GM12878 (cell line): Measurements from ENCODE around the gene RIMS1. TPM values are rescaled to one million over a fixed set of nuclear protein-coding genes. Genes with fewer than 3 reads are reported as not detected.

Experiments used
- ATAC-seq: fragments of 200-7000 bp; cut with Tn5 transposase; 3 replicates; pipeline ENCODE4 v1.9.1; 2020; ENCODE audit warnings: mild to moderate bottlenecking, moderate library complexity
- BruUV-seq: library from RNA; stranded (reverse); fragments of 400-500 nt; replicated peaks from 2 replicates; lab custom pipeline; 2021; lab: Mats Ljungman, UMichigan
- CTCF ChIA-PET: fragments of 300-600 bp; sonication (Branson Sonifier 250); formaldehyde crosslinking; extraction: SDS; loops from one replicate; lab custom pipeline; 2021; ENCODE audit warnings: inconsistent platforms; lab: Yijun Ruan, JAX
- POLR2A ChIA-PET: fragments of 350-600 bp; formaldehyde crosslinking; extraction: SDS; loops from one replicate; lab custom pipeline; 2021; ENCODE audit warnings: inconsistent platforms; lab: Charles Lee
- RAD21 ChIA-PET: fragments of 300-600 bp; sonication (Branson Sonifier 250); formaldehyde crosslinking; loops from one replicate; lab custom pipeline; 2023; ENCODE audit warnings: antibody characterized with exemption; ENCODE audit not compliant: unreplicated experiment; lab: Charles Lee
- SMC1A ChIA-PET: fragments of 300-600 bp; sonication (Branson Sonifier 250); formaldehyde crosslinking; loops from one replicate; lab custom pipeline; 2023; ENCODE audit not compliant: unreplicated experiment, uncharacterized antibody; lab: Charles Lee
- DNase-seq: peaks from one replicate; pipeline ENCODE4 v3.0.0-alpha.2; 2011; ENCODE audit warnings: low read depth, low spot score
- FAIRE-seq: peaks from 3 replicates; lab custom pipeline; 2011; peaks lifted over from hg19 to GRCh38; lab: Jason Lieb, UNC
- H2AFZ ChIP-seq: 2 replicates; pipeline ENCODE4 v1.6.0; 2011; ENCODE audit warnings: low read depth, low read length, control low read depth; ENCODE audit not compliant: control insufficient read depth
- H3K27ac ChIP-seq: 2 replicates; pipeline ENCODE4 v1.5.1; 2011; ENCODE audit warnings: control low read depth; ENCODE audit not compliant: control insufficient read depth, insufficient read depth
- H3K27me3 ChIP-seq, 2 experiments: replicated peaks in 1 of 2; 2 replicates each; pipeline versions ENCODE4 v1.6.0 to v1.6.1; 2011; ENCODE audit warnings: low read length in 1 of 2; ENCODE audit not compliant: control insufficient read depth in 2 of 2, insufficient read depth in 2 of 2
- H3K36me3 ChIP-seq, 2 experiments: 2 replicates each; pipeline ENCODE4 v1.5.1; 2011; ENCODE audit warnings: low read length in 1 of 2; ENCODE audit not compliant: control insufficient read depth in 2 of 2, insufficient read depth in 2 of 2
- H3K4me1 ChIP-seq: 2 replicates; pipeline ENCODE4 v1.6.1; 2011; ENCODE audit warnings: mild to moderate bottlenecking, low read length, moderate library complexity, mixed read lengths; ENCODE audit not compliant: control insufficient read depth, insufficient read depth
- H3K4me2 ChIP-seq: 2 replicates; pipeline ENCODE4 v1.6.0; 2011; ENCODE audit warnings: control low read depth; ENCODE audit not compliant: control insufficient read depth, insufficient read depth
- H3K4me3 ChIP-seq: fragments of 200-600 bp; sonication (generic); 2 replicates; pipeline ENCODE4 v1.5.1; 2016
- H3K79me2 ChIP-seq: 2 replicates; pipeline ENCODE4 v1.6.0; 2011; ENCODE audit warnings: low read length; ENCODE audit not compliant: control insufficient read depth, insufficient read depth
- H3K9ac ChIP-seq: 2 replicates; pipeline ENCODE4 v1.8.0; 2011; ENCODE audit warnings: low read length, control low read depth, mixed read lengths; ENCODE audit not compliant: control insufficient read depth, insufficient read depth
- H3K9me3 ChIP-seq: replicated peaks from 3 replicates; pipeline ENCODE4 v1.5.1; 2011; ENCODE audit warnings: mild to moderate bottlenecking, low read length; ENCODE audit not compliant: control insufficient read depth, insufficient read depth
- H4K20me1 ChIP-seq: 2 replicates; pipeline ENCODE4 v1.6.0; 2011; ENCODE audit not compliant: control insufficient read depth, insufficient read depth
- BHLHE40 ChIP-seq, 2 experiments: fragments of 450-650 bp in 1 of 2; IDR thresholded peaks; 2 replicates each; pipeline ENCODE4 v1.6.1; 2011 to 2017; ENCODE audit warnings: low read depth in 2 of 2, borderline replicate concordance in 1 of 2, improper control_type of control experiment in 1 of 2, low read length in 1 of 2, mild to moderate bottlenecking in 1 of 2
- E4F1 ChIP-seq: fragments of 450-650 bp; IDR thresholded peaks from 2 replicates; pipeline ENCODE4 v1.6.1; 2018; ENCODE audit warnings: borderline replicate concordance, mild to moderate bottlenecking; ENCODE audit not compliant: partially characterized antibody
- EED ChIP-seq: sonication (generic); IDR thresholded peaks from 2 replicates; pipeline ENCODE4 v1.6.1; 2016; ENCODE audit warnings: antibody characterized with exemption, low read depth
- HCFC1 ChIP-seq: fragments of 150-350 bp; IDR thresholded peaks from 2 replicates; pipeline ENCODE4 v1.6.1; 2014; ENCODE audit warnings: low read length
- HDAC2 ChIP-seq: fragments of 200-600 bp; sonication (generic); IDR thresholded peaks from 2 replicates; pipeline ENCODE4 v1.6.1; 2017
- MAX ChIP-seq: IDR thresholded peaks from 2 replicates; pipeline ENCODE4 v1.6.1; 2012; ENCODE audit warnings: low read depth, low read length, improper control_type of control experiment
- NR2C2 ChIP-seq: IDR thresholded peaks from 2 replicates; pipeline ENCODE4 v1.6.1; 2011; ENCODE audit warnings: borderline replicate concordance, low read depth; ENCODE audit not compliant: control insufficient read depth, insufficient read length
- POLR2A ChIP-seq: IDR thresholded peaks from 2 replicates; pipeline ENCODE4 v1.6.1; 2011; ENCODE audit warnings: low read depth, mild to moderate bottlenecking, low read length
- RFX5 ChIP-seq: IDR thresholded peaks from 2 replicates; pipeline ENCODE4 v1.6.1; 2011; ENCODE audit warnings: low read depth, low read length, improper control_type of control experiment
- SP1 ChIP-seq: IDR thresholded peaks from one replicate; pipeline ENCODE4 v1.6.1; 2011; ENCODE audit warnings: low read depth, low read length
- SUZ12 ChIP-seq: fragments of 200-600 bp; sonication (generic); IDR thresholded peaks from one replicate; pipeline ENCODE4 v1.6.1; 2018; ENCODE audit warnings: antibody characterized with exemption, mild to moderate bottlenecking; ENCODE audit not compliant: unreplicated experiment
- ZBTB33 ChIP-seq: fragments of 450-650 bp; IDR thresholded peaks from 2 replicates; pipeline ENCODE4 v1.6.1; 2017; ENCODE audit warnings: mild to moderate bottlenecking
- WGBS: methylation state at CpG from one replicate; pipeline ENCODE4 v1.1.6; 2016; ENCODE audit warnings: low lambda C conversion rate; ENCODE audit not compliant: insufficient replicate concordance, insufficient coverage; ENCODE audit errors: missing lambda C conversion rate; 5-methylcytosine and 5-hydroxymethylcytosine counted together
- in situ Hi-C: fragments of 300-500 bp; cut with MboI; formaldehyde crosslinking; loops from 9 replicates; pipeline ENCODE4 v1.14.3; 2018; ENCODE audit warnings: mixed read lengths
- intact Hi-C: fragments of 100-400 bp; cut with micrococcal nuclease; formaldehyde crosslinking; loops from one replicate; pipeline ENCODE4 v1.14.2; 2022; ENCODE audit not compliant: unreplicated experiment
- polyA plus RNA-seq, 11 experiments: library from polyadenylated mRNA; depleted of rRNA in 4 of 11; unstranded in 6 of 11; stranded (reverse) in 5 of 11; fragments of >200 nt; fragmentation: Nextera tagmentation in 4 of 11; fragmentation: Illumina TruSeq in 1 of 11; extraction: Ambion mirVana in 4 of 11; extraction: Trizol in 1 of 11; gene quantifications; 1 replicate in 1 of 11; 2 replicates in 10 of 11; pipeline versions ENCODE4 v1.2.1 to v1.2.3, GENCODE V29; 2011 to 2016; ENCODE audit warnings: inconsistent platforms in 2 of 11, missing spikeins in 2 of 11, low read depth in 1 of 11
- total RNA-seq, 4 experiments: library from RNA; depleted of rRNA in 3 of 4; stranded (reverse); fragments of >200 nt in 3 of 4; fragmentation: Illumina TruSeq in 1 of 4; extraction: Trizol in 1 of 4; gene quantifications; 2 replicates each; pipeline versions ENCODE4 v1.2.1 to v1.2.3, GENCODE V29; 2013 to 2021

Gene RIMS1
- total and polyA plus RNA-seq, 10 of the 15 experiments (the other 5 are each of a cell fraction or from before 2014, with no cell fraction given) = 0.05 to 0.76 (median 0.23) TPM

GRCh38 chr6:72213654-72214053, 327.3 kb downstream of the RIMS1 start:
- Histone ChIP-seq H3K9ac (no peak overlapping the region), H3K9me3 (no peaks in the 10 kb centered on the region), H4K20me1 (no peaks in the 10 kb centered on the region), H3K4me2 (no peak overlapping the region)
- intact Hi-C loops = no loop called here
- CTCF ChIA-PET = interaction anchor here (0.6 kb wide), 1 partner anchor 1323 kb away, joined by 3 read pairs; no protein-coding TSS in a partner anchor
- SMC1A ChIA-PET = no interaction called here
- TF ChIP-seq POLR2A = no peak
- no peak for TF ChIP-seq MAX
- no peak for TF ChIP-seq NR2C2
- TF ChIP-seq SP1 = no peak
- TF ChIP-seq RFX5 = no peak
- TF ChIP-seq HCFC1 = no peak
- TF ChIP-seq, all 136 proteins: peak for 0
- H2AFZ ChIP-seq = no peak overlapping the region
- no peaks in the 10 kb centered on the region for H3K79me2 ChIP-seq
- H3K4me3 ChIP-seq = no peak overlapping the region
- no peak for FAIRE-seq
- no TSS peak for BruUV-seq
- no peaks in the 10 kb centered on the region for H3K27me3 ChIP-seq
- ChIA-PET POLR2A (no interaction called here), RAD21 (no interaction called here)
- no peak overlapping the region for H3K27ac ChIP-seq
- DNase-seq = no peak
- H3K4me1 ChIP-seq = no peaks in the 10 kb centered on the region
- H3K36me3 ChIP-seq = no peaks in the 10 kb centered on the region
- no peak for ATAC-seq
- in situ Hi-C loops = no loop called here
- 100% methylated on average over 1 of the region's 1 CpG for WGBS

GRCh38 chr6:72216222-72217068, 330.1 kb downstream of the RIMS1 start:
- WGBS = 11% methylated on average over 4 of the region's 4 CpGs
- TF ChIP-seq HDAC2 (no peak), BHLHE40 (IDR thresholded peaks at IDR 0.05; ENCODE audit: borderline replicate concordance in 1 of 2, low read depth in 2 of 2, low read length in 1 of 2) (no peak), MAX (no peak), EED (no peak), ZBTB33 (no peak), E4F1 (no peak), SUZ12 (no peak)

More at GRCh38 chr6:72216222-72217068, 330.1 kb downstream of the RIMS1 start:
- CTCF ChIA-PET = interaction anchor here (0.6 kb wide), 1 partner anchor 21 kb away, joined by 4 read pairs; no protein-coding TSS in a partner anchor
- H3K27ac ChIP-seq = no peak overlapping the region
- intact Hi-C loops = no loop called here
- POLR2A ChIA-PET = no interaction called here
- no peaks in the 10 kb centered on the region for H3K4me1 ChIP-seq
- H3K4me3 ChIP-seq = no peak overlapping the region
- H3K4me2 ChIP-seq = no peak overlapping the region
- no peak for FAIRE-seq
- no peak overlapping the region for H2AFZ ChIP-seq
- H4K20me1 ChIP-seq = no peaks in the 10 kb centered on the region
- DNase-seq = no peak
- in situ Hi-C loops = no loop called here
- RAD21 ChIA-PET = no interaction called here
- no peaks in the 10 kb centered on the region for H3K36me3 ChIP-seq
- H3K9ac ChIP-seq = no peak overlapping the region
- H3K9me3 ChIP-seq = no peaks in the 10 kb centered on the region
- ATAC-seq = no peak
- no TSS peak for BruUV-seq
- SMC1A ChIA-PET = no interaction called here
- no peaks in the 10 kb centered on the region for H3K27me3 ChIP-seq
- H3K79me2 ChIP-seq = no peaks in the 10 kb centered on the region
